K562 (cell line): Measurements from ENCODE around the gene EFEMP2. TPM values are rescaled to one million over a fixed set of nuclear protein-coding genes. Genes with fewer than 3 reads are reported as not detected.

ENCODE experiments used
- ARHGAP35 ChIP-seq: fragments of 450-650 bp; IDR thresholded peaks from 2 replicates; pipeline ENCODE4 v1.6.1; 2018; ENCODE audit not compliant: partially characterized antibody
- BACH1 ChIP-seq: fragments of 200-800 bp; sonication (Bioruptor generic); IDR thresholded peaks from 2 replicates; pipeline ENCODE4 v1.6.1; 2016; ENCODE audit warnings: missing genetic modification characterization, missing compliant biosample characterization
- BRF1 ChIP-seq: IDR thresholded peaks from 3 replicates; pipeline ENCODE4 v1.6.1; 2011; ENCODE audit warnings: borderline replicate concordance, mild to moderate bottlenecking; ENCODE audit not compliant: insufficient read length; ENCODE audit errors: extremely low read depth
- CHD2 ChIP-seq: IDR thresholded peaks from 2 replicates; pipeline ENCODE4 v1.6.1; 2011; ENCODE audit warnings: low read depth, low read length
- CREB5 ChIP-seq: fragments of 250-450 bp; sonication (Bioruptor Pico); IDR thresholded peaks from 2 replicates; pipeline ENCODE4 v1.5.0; 2020; ENCODE audit warnings: mild to moderate bottlenecking
- DACH1 ChIP-seq: fragments of 450-650 bp; IDR thresholded peaks from 2 replicates; pipeline ENCODE4 v1.6.1; 2018; ENCODE audit not compliant: partially characterized antibody
- EZH2 ChIP-seq: IDR thresholded peaks from 2 replicates; pipeline ENCODE4 v1.6.1; 2012; ENCODE audit warnings: low read depth, mild to moderate bottlenecking, inconsistent platforms, low read length, borderline replicate concordance
- FUS ChIP-seq: fragments of 200-400 bp; formaldehyde crosslinking; optimal IDR thresholded peaks from 2 replicates; pipeline ENCODE3; 2017; ENCODE audit warnings: low read depth, low read length
- IRF9 ChIP-seq: fragments of 450-650 bp; IDR thresholded peaks from 2 replicates; pipeline ENCODE4 v1.6.1; 2016; ENCODE audit warnings: missing biosample characterization, missing genetic modification characterization
- KLF1 ChIP-seq: fragments of 450-650 bp; IDR thresholded peaks from 2 replicates; pipeline ENCODE4 v1.6.1; 2016; ENCODE audit warnings: missing genetic modification characterization, missing compliant biosample characterization
- KLF6 ChIP-seq: fragments of 250-450 bp; sonication (Bioruptor Pico); IDR thresholded peaks from 2 replicates; pipeline ENCODE4 v1.4.0; 2020; ENCODE audit warnings: mild to moderate bottlenecking, moderate library complexity, borderline replicate concordance
- NFYB ChIP-seq: IDR thresholded peaks from 2 replicates; pipeline ENCODE4 v1.6.1; 2011; ENCODE audit warnings: mild to moderate bottlenecking, moderate library complexity; ENCODE audit not compliant: insufficient read length; ENCODE audit errors: extremely low read depth
- SIN3A ChIP-seq, 2 experiments: fragments of 150-350 bp in 1 of 2; IDR thresholded peaks; 2 replicates each; pipeline ENCODE4 v1.6.1; 2011 to 2016; ENCODE audit warnings: borderline replicate concordance in 2 of 2, low read depth in 2 of 2, low read length in 2 of 2, mild to moderate bottlenecking in 2 of 2, moderate library complexity in 2 of 2; ENCODE audit not compliant: control insufficient read depth in 1 of 2
- TEAD4 ChIP-seq, 2 experiments: sonication (generic) in 1 of 2; formaldehyde crosslinking in 1 of 2; IDR thresholded peaks; 2 replicates each; pipeline versions ENCODE4 v1.6.1 to v1.8.0; 2012 to 2022; ENCODE audit warnings: borderline replicate concordance in 1 of 2, inconsistent platforms in 1 of 2, low read length in 1 of 2, mild to moderate bottlenecking in 1 of 2, missing genetic modification reagents in 1 of 2
- TFAM ChIP-seq: fragments of 250-450 bp; sonication (Bioruptor Pico); conservative IDR thresholded peaks from 2 replicates; pipeline ENCODE4 v1.5.0; 2021; ENCODE audit warnings: mild to moderate bottlenecking, moderate library complexity
- TFAP4 ChIP-seq: sonication (generic); formaldehyde crosslinking; IDR thresholded peaks from 2 replicates; pipeline ENCODE4 v1.8.0; 2022; ENCODE audit warnings: missing genetic modification reagents, mild to moderate bottlenecking, moderate library complexity, borderline replicate concordance
- ZBED1 ChIP-seq: IDR thresholded peaks from 2 replicates; pipeline ENCODE4 v1.6.1; 2014
- ZNF354B ChIP-seq: fragments of 250-450 bp; sonication (Bioruptor Pico); IDR thresholded peaks from 2 replicates; pipeline ENCODE4 v1.4.0; 2020
- ZNF512 ChIP-seq: IDR thresholded peaks from 2 replicates; pipeline ENCODE4 v1.6.1; 2016; ENCODE audit warnings: missing genetic modification characterization, missing compliant biosample characterization
- ZNF740 ChIP-seq, 3 experiments: fragments of 200-800 bp in 1 of 3; sonication (Bioruptor generic) in 1 of 3; sonication (generic) in 1 of 3; formaldehyde crosslinking in 1 of 3; IDR thresholded peaks; 2 replicates each; pipeline versions ENCODE4 v1.6.1 to v1.8.0; 2016 to 2022; ENCODE audit warnings: mild to moderate bottlenecking in 2 of 3, missing compliant biosample characterization in 2 of 3, missing genetic modification characterization in 2 of 3, missing genetic modification reagents in 1 of 3
- ZNF77 ChIP-seq: fragments of 250-450 bp; sonication (Bioruptor Pico); IDR thresholded peaks from 2 replicates; pipeline ENCODE4 v1.5.0; 2020
- polyA plus RNA-seq, 8 experiments: library from polyadenylated mRNA; depleted of rRNA in 4 of 8; stranded (reverse) in 5 of 8; unstranded in 3 of 8; fragments of >200 nt; fragmentation: Nextera tagmentation in 2 of 8; fragmentation: Illumina TruSeq in 1 of 8; extraction: Ambion mirVana in 2 of 8; extraction: Trizol in 1 of 8; gene quantifications; 2 replicates each; pipeline versions ENCODE4 v1.2.1 to v1.2.3, GENCODE V29; 2011 to 2014; ENCODE audit warnings: inconsistent platforms in 1 of 8, missing spikeins in 1 of 8
- total RNA-seq, 7 experiments: library from RNA; depleted of rRNA in 6 of 7; stranded (reverse); fragments of >200 nt in 6 of 7; fragmentation: Illumina TruSeq in 2 of 7; extraction: Trizol in 2 of 7; gene quantifications; 2 replicates each; pipeline versions ENCODE4 v1.2.1 to v1.2.3, GENCODE V29; 2011 to 2021; ENCODE audit warnings: low replicate concordance in 1 of 7

EFEMP2 gene
- total and polyA plus RNA-seq, 9 of the 15 experiments (the other 6 are each of a cell fraction or from before 2014, with no cell fraction given), result 0.07 to 2.9 (median 0.69) TPM; not detected in 1

GRCh38 chr11:65860278-65861164 is 12.1 kb downstream of the EFEMP2 start, which contains the start of gene MUS81 (continued):
- TF ChIP-seq BACH1 (tag) (no peak), TEAD4 (IDR thresholded peaks at IDR 0.05; ENCODE audit: low read length) (no peak), TEAD4 (CRISPR knock-in tag; IDR thresholded peaks at IDR 0.05; ENCODE audit: borderline replicate concordance) (no peak), ZNF512 (tag) (no peak), ZNF740 (CRISPR knock-in tag; IDR thresholded peaks at IDR 0.05) (no peak), ZNF740 (tag; IDR thresholded peaks at IDR 0.05) (no peak), NFYB (peak; percentile 61), SIN3A (IDR thresholded peaks at IDR 0.05; ENCODE audit: borderline replicate concordance in 2 of 2, control insufficient read depth in 1 of 2, low read depth in 2 of 2, low read length in 2 of 2) (peak in 1 of 2 experiments; percentile 82; a peak in 2 of 4 replicates), ARHGAP35 (no peak), CHD2 (no peak), ZBED1 (no peak), ZNF354B (CRISPR knock-in tag) (no peak), CREB5 (CRISPR knock-in tag) (no peak), DACH1 (no peak), ZNF77 (CRISPR knock-in tag) (no peak), KLF6 (CRISPR knock-in tag) (peak; percentile 57; the same call in 1 of the 2 replicates), TFAP4 (CRISPR knock-in tag) (peak; percentile 86), EZH2 (no peak), IRF9 (no peak), TFAM (no peak), BRF1 (no peak), KLF1 (tag) (peak; percentile 70; the same call in 1 of the 2 replicates), FUS (peak; percentile 24)
